HG03139 (cell line): Measurements from ENCODE around the gene GABRB2.
"Not testable (repeated sequence)": the region's sequence is repeated elsewhere in the genome, so short reads cannot be mapped to it uniquely, and the experiment has no call there.

Experiments
- ATAC-seq: cut with Tn5 transposase; IDR thresholded peaks from one replicate; pipeline ENCODE4 v1.9.1; 2021; ENCODE audit not compliant: unreplicated experiment

GABRB2 gene

GRCh38 chr5:161546470-161547301 is at the start of gene GABRB2:
Gene GABRB2 (minus strand): TSS chr5:161546725. CDS start chr5:161546643, 82 bp downstream.
- ATAC-seq, result peak; percentile 60

GRCh38 chr5:161585798-161586197 is 39.3 kb upstream of the GABRB2 start:
- ATAC-seq, result peak; percentile 64

GRCh38 chr5:161580621-161581020 is 34.1 kb upstream of the GABRB2 start:
- no peak for ATAC-seq

- no peak for ATAC-seq
These were observed 26.4 kb upstream of the GABRB2 start for GRCh38 chr5:161572914-161573313.

- no peak for ATAC-seq
These were observed 19.6 kb upstream of the GABRB2 start for GRCh38 chr5:161566081-161566480.

- no peak for ATAC-seq
These were observed 15.9 kb upstream of the GABRB2 start for GRCh38 chr5:161562446-161562845.

GRCh38 chr5:161549106-161549505 is 2.6 kb upstream of the GABRB2 start:
- ATAC-seq, result no peak

- no peak for ATAC-seq
These were observed 2.1 kb upstream of the GABRB2 start for GRCh38 chr5:161548487-161549094.

- ATAC-seq, result no peak
These were observed 1.4 kb upstream of the GABRB2 start for GRCh38 chr5:161547738-161548486.

GRCh38 chr5:161547406-161547737 is 847 bp upstream of the GABRB2 start:
- ATAC-seq, result no peak

GRCh38 chr5:161546095-161546469 is 443 bp downstream of the GABRB2 start:
- no peak for ATAC-seq

GRCh38 chr5:161545344-161546094 is 1.0 kb downstream of the GABRB2 start:
- no peak for ATAC-seq

GRCh38 chr5:161544350-161544765 is 2.2 kb downstream of the GABRB2 start:
- peak; percentile 40 for ATAC-seq

GRCh38 chr5:161539016-161539415 is 7.5 kb downstream of the GABRB2 start:
- no peak for ATAC-seq

- peak; percentile 80 for ATAC-seq
These were observed 10.8 kb downstream of the GABRB2 start for GRCh38 chr5:161535762-161536161.

GRCh38 chr5:161530700-161531099 is 15.8 kb downstream of the GABRB2 start:
- no peak for ATAC-seq

- ATAC-seq, result no peak
These were observed 32.6 kb downstream of the GABRB2 start for GRCh38 chr5:161513942-161514341.

- no peak for ATAC-seq
These were observed 38.9 kb downstream of the GABRB2 start for GRCh38 chr5:161507591-161507990.

- not testable (repeated sequence) for ATAC-seq
These were observed 41.4 kb downstream of the GABRB2 start for GRCh38 chr5:161505160-161505559.

GRCh38 chr5:161498531-161498930 is 48.0 kb downstream of the GABRB2 start:
- ATAC-seq, result no peak

GRCh38 chr5:161483721-161484120 is 62.8 kb downstream of the GABRB2 start:
- ATAC-seq, result no peak
